GM18867 (cell line): Measurements from ENCODE around the gene OLIG3.

Source experiments
- ATAC-seq: cut with Tn5 transposase; IDR thresholded peaks from one replicate; pipeline ENCODE4 v1.9.1; 2021; ENCODE audit warnings: mild to moderate bottlenecking, moderate library complexity; ENCODE audit not compliant: unreplicated experiment

OLIG3 gene

DNA sequence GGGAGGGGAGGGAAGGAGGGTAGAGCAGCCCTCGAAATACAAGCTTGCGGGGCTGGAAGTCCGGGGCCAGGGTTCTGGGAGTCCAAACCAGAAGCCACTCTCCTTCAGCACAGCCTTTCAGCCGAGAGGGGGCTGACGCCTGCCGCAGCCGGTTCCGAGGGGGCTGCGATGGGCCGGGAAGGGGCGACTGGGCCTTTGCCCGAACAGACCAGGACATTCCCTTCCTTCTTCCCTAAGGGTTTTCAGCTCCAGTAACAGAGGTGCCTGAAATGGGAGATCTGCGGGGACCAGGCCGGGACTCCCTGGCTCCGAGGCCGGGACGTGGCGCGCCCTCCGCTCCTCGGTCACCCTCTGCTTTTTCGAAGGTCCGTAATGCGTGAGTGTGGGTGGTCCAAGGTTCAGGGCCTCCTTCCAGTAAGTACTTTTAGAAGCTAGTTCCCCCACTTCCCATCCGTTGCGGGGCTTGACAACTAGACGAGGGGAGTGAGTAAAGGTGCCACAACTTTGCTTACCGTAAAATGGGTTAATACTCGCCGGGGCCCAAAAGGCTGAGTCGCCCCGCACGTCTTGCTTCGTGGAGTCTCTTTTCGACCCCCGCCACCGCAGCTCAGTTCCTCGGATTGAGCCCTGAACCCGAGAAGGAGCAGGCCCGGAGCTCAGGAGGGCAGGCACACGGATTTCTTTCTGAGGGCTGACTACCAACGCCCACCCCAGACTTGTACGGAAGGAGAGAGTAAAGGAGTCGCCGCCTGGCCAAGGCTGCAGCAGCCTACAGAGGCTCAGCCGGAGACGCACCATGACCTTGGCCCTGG lies 2.9 kb upstream of the OLIG3 start:
- ATAC-seq: no peak

- no peak for ATAC-seq
Measured at GRCh38 chr6:137496368-137496767, 2.2 kb upstream of the OLIG3 start.

- no peak for ATAC-seq
Measured at GRCh38 chr6:137495703-137496336, 1.6 kb upstream of the OLIG3 start.

DNA sequence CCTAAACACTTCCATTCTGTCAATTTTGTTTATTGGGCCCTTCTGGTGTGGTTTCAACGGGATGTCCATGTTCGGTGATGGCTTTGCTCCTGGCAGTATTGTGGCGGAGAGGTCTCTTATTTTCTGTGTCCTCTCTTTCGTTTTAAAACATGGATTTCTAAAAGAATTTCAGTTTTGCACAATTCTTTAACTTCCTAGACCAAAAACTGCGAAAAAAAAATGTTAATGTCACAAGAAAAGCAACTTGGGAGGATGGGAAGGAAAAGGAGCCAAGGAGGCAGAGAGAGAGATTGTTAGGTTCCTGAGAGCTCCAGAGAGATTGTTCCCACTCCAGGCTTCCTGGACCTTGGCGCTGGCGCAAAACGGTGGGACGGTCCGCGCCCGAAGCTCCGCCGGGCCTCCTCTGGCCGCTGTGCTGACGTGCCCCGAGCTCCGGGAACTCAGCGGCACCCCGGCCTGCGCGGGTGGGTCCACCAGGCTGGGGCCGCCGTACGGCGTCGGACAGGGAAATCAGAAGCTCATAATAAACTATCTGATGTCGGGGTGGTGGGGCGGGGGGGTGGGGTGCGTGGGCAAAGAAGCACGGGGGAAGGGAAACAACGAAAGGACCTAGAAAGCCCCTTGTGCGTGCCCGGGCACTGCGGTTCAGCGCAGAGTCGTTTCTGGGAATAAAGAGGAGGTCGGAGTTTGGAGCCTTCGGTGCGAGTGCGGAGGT lies 951 bp upstream of the OLIG3 start:
- ATAC-seq: no peak

DNA sequence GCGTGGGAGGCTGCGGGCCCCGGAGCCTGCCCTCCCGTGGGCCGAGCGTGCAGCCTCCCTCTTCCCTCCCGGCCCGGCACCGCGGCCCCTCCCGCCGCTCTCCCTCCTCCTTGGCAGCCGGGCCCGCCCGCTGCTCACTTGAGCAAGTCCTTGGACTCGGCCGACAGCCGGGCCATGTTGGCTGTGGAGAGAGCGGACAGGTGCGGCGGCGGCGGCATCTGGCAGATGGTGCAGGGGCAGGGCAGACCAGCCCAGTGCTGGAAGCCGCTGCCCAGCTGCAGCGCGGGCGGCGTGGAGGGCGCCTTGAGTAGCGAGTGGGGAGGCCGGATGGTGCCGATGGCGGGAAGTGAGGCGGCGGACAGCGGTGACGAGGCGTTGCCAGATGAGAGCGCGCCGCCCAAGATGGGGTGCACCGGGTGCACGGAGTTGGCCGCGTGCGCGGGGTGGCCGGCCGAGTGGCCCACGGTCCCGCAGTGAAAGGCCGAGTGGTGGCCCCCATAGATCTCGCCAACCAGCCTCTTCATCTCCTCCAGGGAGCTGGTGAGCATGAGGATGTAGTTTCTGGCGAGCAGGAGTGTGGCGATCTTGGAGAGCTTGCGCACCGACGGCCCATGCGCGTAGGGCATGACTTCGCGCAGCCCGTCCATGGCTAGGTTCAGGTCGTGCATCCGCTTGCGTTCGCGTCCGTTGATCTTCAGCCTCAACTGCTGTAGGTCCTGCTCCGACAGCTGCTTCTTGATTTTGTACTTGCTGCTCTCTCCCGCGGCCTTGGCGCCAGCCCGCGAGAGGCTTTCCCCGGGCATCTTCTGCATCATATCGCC lies 766 bp downstream of the OLIG3 start:
- ATAC-seq: no peak

DNA sequence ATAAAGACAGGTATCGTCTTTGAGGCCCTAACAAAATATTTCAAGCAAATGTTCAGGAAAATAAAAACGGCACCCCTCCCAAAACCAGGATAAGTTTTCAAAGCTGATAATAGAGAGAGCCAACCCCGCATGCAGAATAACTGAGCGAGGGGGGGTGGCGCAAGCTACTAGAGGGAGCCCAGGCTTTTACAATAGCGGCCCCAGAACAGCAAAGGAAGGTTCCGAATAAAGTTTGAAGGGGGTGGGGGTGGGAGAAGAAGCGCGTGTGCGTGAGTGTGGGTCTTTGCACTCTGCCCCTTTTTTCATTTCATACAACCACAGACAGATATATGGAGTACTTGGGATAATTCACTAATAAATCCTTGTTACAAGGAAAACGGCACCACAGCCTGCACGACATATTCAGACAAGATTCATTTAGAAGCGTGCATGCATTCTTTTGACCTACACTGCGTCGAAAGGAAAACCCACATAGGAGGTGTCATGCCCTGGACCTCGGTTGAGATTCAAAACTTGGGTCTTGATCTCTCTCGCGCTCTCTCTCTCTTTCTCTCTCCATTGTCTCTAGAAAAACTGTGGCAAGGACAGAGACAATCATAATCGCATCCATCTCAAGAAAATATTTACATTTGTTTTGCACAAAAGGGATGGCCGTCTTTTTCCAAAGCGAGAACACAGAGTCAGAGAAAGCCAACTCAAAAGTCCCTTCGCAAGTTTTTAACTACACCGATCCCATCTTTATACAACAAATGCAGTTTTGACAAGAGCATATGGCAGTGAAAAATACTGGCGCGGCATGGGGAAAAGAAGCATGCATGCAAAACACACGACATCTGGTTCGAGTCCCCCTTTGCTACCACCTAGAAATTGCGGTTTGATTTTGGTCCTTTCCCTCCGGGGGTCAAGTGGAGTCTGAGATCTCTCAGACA lies 1.6 kb downstream of the OLIG3 start:
- ATAC-seq: no peak

DNA sequence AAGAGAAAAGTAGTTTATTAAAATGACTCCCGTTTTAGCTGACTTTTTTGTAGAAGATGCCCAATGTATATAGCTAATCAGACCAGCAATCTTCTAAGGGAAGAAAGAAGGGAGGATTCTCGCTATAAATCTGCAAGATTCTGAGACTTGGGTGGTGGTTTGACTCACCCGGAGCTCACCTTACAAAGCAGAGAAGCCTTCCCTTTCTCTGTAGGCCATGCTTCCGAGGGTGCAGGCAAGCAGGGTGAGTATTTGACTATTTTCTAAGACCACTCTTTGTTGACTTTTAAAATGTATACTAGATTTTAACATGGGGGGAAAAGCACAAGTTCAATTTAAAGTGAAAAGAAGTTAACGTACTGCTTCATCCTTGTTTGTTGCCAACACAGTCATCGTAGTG lies 2.7 kb downstream of the OLIG3 start:
- ATAC-seq: no peak

GRCh38 chr6:137490961-137491360 lies 3.2 kb downstream of the OLIG3 start:
- ATAC-seq: no peak

GRCh38 chr6:137490006-137490905 lies 3.9 kb downstream of the OLIG3 start:
- ATAC-seq: no peak

- no peak for ATAC-seq
Measured at GRCh38 chr6:137489046-137490005, 4.9 kb downstream of the OLIG3 start.

- ATAC-seq: no peak
Measured at GRCh38 chr6:137488150-137489045, 5.8 kb downstream of the OLIG3 start.

- ATAC-seq: no peak
Measured at GRCh38 chr6:137487869-137488149, 6.4 kb downstream of the OLIG3 start.

- ATAC-seq: no peak
Measured at GRCh38 chr6:137487181-137487868, 6.9 kb downstream of the OLIG3 start.

DNA sequence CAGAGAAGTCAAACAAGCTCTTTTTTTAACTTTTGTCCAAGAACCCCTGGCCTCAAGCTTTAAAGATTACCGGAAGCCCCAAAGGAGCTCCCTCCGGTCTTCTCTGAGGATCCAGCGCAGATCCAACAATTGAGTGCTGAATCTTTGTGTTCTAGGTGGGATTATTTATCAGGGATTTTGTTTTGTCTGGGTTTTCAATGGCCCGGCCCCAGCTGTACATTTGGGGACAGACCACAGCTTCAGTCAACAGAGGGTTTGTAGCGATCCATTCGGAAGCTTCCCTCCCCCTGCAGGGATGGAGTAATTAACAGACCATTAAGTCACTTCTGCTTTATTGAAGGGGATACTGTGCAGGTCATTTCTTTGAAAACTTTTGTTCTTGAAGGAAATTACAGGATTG lies 7.8 kb downstream of the OLIG3 start:
- no peak for ATAC-seq

DNA sequence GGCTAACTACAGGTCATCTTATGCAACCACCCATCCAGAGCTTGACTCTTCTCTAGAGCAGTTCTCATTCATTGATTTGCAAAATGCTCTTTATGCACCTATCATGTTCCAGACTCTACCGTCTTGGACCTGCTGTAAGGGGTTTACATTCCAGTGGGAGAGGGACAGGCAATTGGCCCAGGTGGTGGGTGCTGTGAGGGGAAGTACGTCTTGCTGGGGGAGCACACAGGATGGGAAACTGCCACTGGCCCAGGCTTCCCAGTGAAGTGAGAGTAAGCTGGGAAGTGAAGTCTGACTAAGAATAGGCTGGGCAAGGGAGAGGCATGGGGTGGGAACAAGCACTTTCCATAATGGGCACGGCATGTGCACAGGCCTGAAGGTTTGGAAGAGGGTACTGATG lies 13.8 kb downstream of the OLIG3 start:
- ATAC-seq: no peak

DNA sequence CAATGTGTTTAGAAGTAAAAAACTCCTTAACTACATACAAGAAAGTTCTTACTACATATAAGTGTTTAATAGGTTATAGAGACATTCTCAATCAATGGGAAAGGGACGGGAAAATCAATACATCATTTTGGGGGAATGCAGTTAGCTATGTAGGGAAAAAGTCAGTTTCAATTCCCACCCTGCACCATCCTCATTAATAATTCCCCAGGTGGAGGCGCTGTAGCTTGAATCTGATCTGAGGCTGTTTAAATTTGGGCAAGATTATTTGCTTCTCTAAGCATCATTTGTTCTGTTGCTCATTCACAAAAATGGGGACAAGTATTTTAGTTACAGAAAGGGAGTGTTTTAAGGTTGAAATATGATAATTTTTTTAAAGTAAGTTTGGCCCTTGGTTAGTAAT lies 19.1 kb downstream of the OLIG3 start:
- no peak for ATAC-seq

DNA sequence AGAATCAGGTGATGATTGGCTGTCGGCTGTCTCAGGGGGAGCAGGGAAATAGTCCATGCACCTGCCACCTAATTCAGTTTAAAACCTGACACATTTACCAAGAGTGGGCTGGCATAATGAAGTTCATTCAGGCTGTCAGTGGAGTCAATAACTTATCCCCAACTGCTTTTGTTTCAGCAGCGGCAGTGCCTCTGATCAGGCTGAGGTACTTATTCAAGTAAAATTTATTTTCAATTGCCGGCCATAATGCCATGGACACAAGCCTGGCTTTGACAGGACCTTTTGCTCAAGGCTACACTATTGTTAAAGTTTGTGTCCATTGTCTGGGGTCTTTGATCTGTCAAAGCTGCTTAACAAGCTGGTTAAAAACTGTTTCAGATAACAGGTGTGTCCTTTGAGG lies 20.6 kb downstream of the OLIG3 start:
- ATAC-seq: no peak
